Measurements from ENCODE around the gene IQCF5. TPM values are rescaled to one million over a fixed set of nuclear protein-coding genes. Genes with fewer than 3 reads are reported as not detected.

IQCF5 gene
- total RNA-seq, 2 donors from 2014 or later, result not detected

- Mint-ChIP-seq H3K4me3 (no peak overlapping the region), H3K9me3 (no peaks in the 10 kb centered on the region), H3K4me1 (ENCODE audit: low read depth in 2 of 2) (no peaks in the 10 kb centered on the region), H3K36me3 (peaks cover 5% of the 10 kb centered on the region), H3K27ac (no peak overlapping the region), H3K27me3 (peaks cover 27 to 40% of the 10 kb centered on the region in 2 donors)
- no peak for DNase-seq (ENCODE audit: low spot score)
- no peak for ATAC-seq
Observed at GRCh38 chr3:51836606-51837005, 38.8 kb downstream of the IQCF5 start.

- DNase-seq (ENCODE audit: low spot score) (no peak), ATAC-seq (no peak)
- H3K27ac Mint-ChIP-seq, result no peak overlapping the region
- H3K4me3 Mint-ChIP-seq, result no peak overlapping the region
- peaks cover 25% of the 10 kb centered on the region for H3K36me3 Mint-ChIP-seq
- H3K27me3 Mint-ChIP-seq, result peaks cover 22 to 35% of the 10 kb centered on the region in 2 donors
- H3K9me3 Mint-ChIP-seq, result peaks cover 9% of the 10 kb centered on the region
- H3K4me1 Mint-ChIP-seq (ENCODE audit: low read depth in 2 of 2), result peaks cover 5 to 11% of the 10 kb centered on the region in 2 donors
Observed at GRCh38 chr3:51830836-51831385, 44.5 kb downstream of the IQCF5 start.

DNA sequence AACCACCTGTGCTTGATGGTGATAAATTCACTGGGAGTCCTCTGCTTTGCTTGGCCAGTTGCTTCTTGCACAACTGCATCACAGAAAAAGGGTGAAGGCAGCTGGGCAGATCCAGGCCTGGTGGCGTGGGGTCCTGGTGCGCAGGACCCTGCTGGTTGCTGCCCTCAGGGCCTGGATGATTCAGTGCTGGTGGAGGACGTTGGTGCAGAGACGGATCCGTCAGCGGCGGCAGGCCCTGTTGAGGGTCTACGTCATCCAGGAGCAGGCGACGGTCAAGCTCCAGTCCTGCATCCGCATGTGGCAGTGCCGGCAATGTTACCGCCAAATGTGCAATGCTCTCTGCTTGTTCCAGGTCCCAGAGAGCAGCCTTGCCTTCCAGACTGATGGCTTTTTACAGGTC is 45.1 kb downstream of the IQCF5 start:
- H3K9me3 Mint-ChIP-seq, result peaks cover 9% of the 10 kb centered on the region
- H3K36me3 Mint-ChIP-seq, result peaks cover 25% of the 10 kb centered on the region

GRCh38 chr3:51828297-51828696 is 47.1 kb downstream of the IQCF5 start:
- Mint-ChIP-seq H3K4me3 (no peak overlapping the region), H3K27ac (no peak overlapping the region), H3K4me1 (ENCODE audit: low read depth in 2 of 2) (peaks cover 10 to 11% of the 10 kb centered on the region in 2 donors), H3K27me3 (peaks cover 16 to 17% of the 10 kb centered on the region in 2 donors), H3K9me3 (peaks cover 9% of the 10 kb centered on the region), H3K36me3 (peaks cover 21% of the 10 kb centered on the region)
- no peak for DNase-seq (ENCODE audit: low spot score)
- no peak for ATAC-seq

More for the DNA sequence above, 45.1 kb downstream of the IQCF5 start:
- H3K27me3 Mint-ChIP-seq, result peaks cover 24 to 36% of the 10 kb centered on the region in 2 donors
- no peak overlapping the region for H3K27ac Mint-ChIP-seq
- ATAC-seq (no peak), DNase-seq (ENCODE audit: low spot score) (no peak)
- H3K4me1 Mint-ChIP-seq (ENCODE audit: low read depth in 2 of 2), result peaks cover 5 to 11% of the 10 kb centered on the region in 2 donors
- H3K4me3 Mint-ChIP-seq, result no peak overlapping the region

Other genes starting within 250 kb of the IQCF5 start
- gene TEX264, start 204.3 kb downstream of the IQCF5 start, total RNA-seq, result 10 to 100 TPM; 27.0 to 31.9 TPM
- gene GRM2, start 168.5 kb downstream of the IQCF5 start, total RNA-seq, result 1 to 10 TPM in 1 of 2 donors, under 1 TPM in 1; 0.90 to 1.0 TPM
- gene IQCF6, start 96.4 kb downstream of the IQCF5 start, total RNA-seq, result not detected
- gene IQCF2, start 14.0 kb downstream of the IQCF5 start, total RNA-seq, result not detected
- not detected for gene IQCF1, start 27.8 kb upstream of the IQCF5 start, total RNA-seq
- 10 to 100 TPM; 46.4 to 78.1 TPM for gene RRP9, start 66.3 kb upstream of the IQCF5 start, total RNA-seq
- 10 to 100 TPM in 1 of 2 donors, 1 to 10 TPM in 1; 3.7 to 11.9 TPM for gene PARP3, start 66.8 kb upstream of the IQCF5 start, total RNA-seq
- not detected for gene GPR62, start 79.8 kb upstream of the IQCF5 start, total RNA-seq
- 1 to 10 TPM; 7.9 to 8.4 TPM for gene PCBP4, start 91.9 kb upstream of the IQCF5 start, total RNA-seq
- gene ABHD14B, start 98.4 kb upstream of the IQCF5 start, total RNA-seq, result 10 to 100 TPM; 28.0 to 33.2 TPM
- gene ABHD14A, start 99.5 kb upstream of the IQCF5 start, total RNA-seq, result 10 to 100 TPM in 1 of 2 donors, 1 to 10 TPM in 1; 8.7 to 13.1 TPM
- 10 to 100 TPM; 22.4 to 42.6 TPM for gene ACY1, start 107.9 kb upstream of the IQCF5 start, total RNA-seq
- gene RPL29, start 120.3 kb upstream of the IQCF5 start, total RNA-seq, result 100 to 1,000 TPM; 598 to 910 TPM
- 10 to 100 TPM; 19.4 to 31.0 TPM for gene DUSP7, start 181.0 kb upstream of the IQCF5 start, total RNA-seq

Measured in natural killer cell treated with Interleukin-12 subunit alpha and Interleukin-12 subunit beta and Interleukin-15 and Interleukin-18, amount 100 ng/mL, for 72 hours (primary cell).